ENCODE measurements around the gene RUFY3. TPM values are rescaled to one million over a fixed set of nuclear protein-coding genes. Genes with fewer than 3 reads are reported as not detected.

Gene RUFY3
- total RNA-seq, 1 donor from 2014 or later: 11.7 TPM

GRCh38 chr4:70793626-70794025 is 71.9 kb downstream of the RUFY3 start:
- peaks cover 28 to 47% of the 10 kb centered on the region in 2 donors for H3K36me3 ChIP-seq
- H3K4me1 ChIP-seq: no peaks in the 10 kb centered on the region
- no peaks in the 10 kb centered on the region for H3K9me3 ChIP-seq
- no peak for TF ChIP-seq CTCF (IDR thresholded peaks at IDR 0.05)
- DNase-seq (ENCODE audit: low spot score in 2 of 2): no peak
- H3K27ac ChIP-seq: no peak overlapping the region
- intact Hi-C loops (cut with DNase I): no loop called here
- H3K4me3 ChIP-seq: no peak overlapping the region
- no peaks in the 10 kb centered on the region for H3K27me3 ChIP-seq

GRCh38 chr4:70801265-70801809 is 79.6 kb downstream of the RUFY3 start:
- no peaks in the 10 kb centered on the region for H3K9me3 ChIP-seq
- intact Hi-C loops (cut with DNase I): no loop called here
- H3K4me1 ChIP-seq: no peaks in the 10 kb centered on the region
- no peak for TF ChIP-seq CTCF (IDR thresholded peaks at IDR 0.05)
- DNase-seq (ENCODE audit: low spot score in 2 of 2): no peak
- H3K27me3 ChIP-seq: no peaks in the 10 kb centered on the region
- H3K36me3 ChIP-seq: peaks cover 2 to 38% of the 10 kb centered on the region in 2 donors
- H3K4me3 ChIP-seq: no peak overlapping the region
- H3K27ac ChIP-seq: no peak overlapping the region

GRCh38 chr4:70802928-70803580 is 81.3 kb downstream of the RUFY3 start:
- H3K27ac ChIP-seq: no peak overlapping the region
- TF ChIP-seq CTCF (IDR thresholded peaks at IDR 0.05): no peak
- H3K9me3 ChIP-seq: no peaks in the 10 kb centered on the region
- DNase-seq (ENCODE audit: low spot score in 2 of 2): no peak
- no peaks in the 10 kb centered on the region for H3K4me1 ChIP-seq
- intact Hi-C loops (cut with DNase I): no loop called here
- peaks cover 8 to 37% of the 10 kb centered on the region in 2 donors for H3K36me3 ChIP-seq
- no peaks in the 10 kb centered on the region for H3K27me3 ChIP-seq
- H3K4me3 ChIP-seq: no peak overlapping the region

GRCh38 chr4:70808151-70808550 is 86.4 kb downstream of the RUFY3 start:
- peaks cover 8 to 20% of the 10 kb centered on the region in 2 donors for H3K36me3 ChIP-seq
- H3K4me3 ChIP-seq: no peak overlapping the region

GRCh38 chr4:70815370-70815769 is 93.6 kb downstream of the RUFY3 start:
- intact Hi-C loops (cut with DNase I): no loop called here
- Histone ChIP-seq H3K4me1 (no peaks in the 10 kb centered on the region), H3K27me3 (no peaks in the 10 kb centered on the region), H3K9me3 (no peaks in the 10 kb centered on the region), H3K4me3 (no peak overlapping the region), H3K36me3 (peaks cover 11 to 26% of the 10 kb centered on the region in 2 donors), H3K27ac (no peak overlapping the region)
- no peak for DNase-seq (ENCODE audit: low spot score in 2 of 2)
- no peak for TF ChIP-seq CTCF (IDR thresholded peaks at IDR 0.05)

More at GRCh38 chr4:70808151-70808550, 86.4 kb downstream of the RUFY3 start:
- H3K27me3 ChIP-seq: no peaks in the 10 kb centered on the region
- H3K27ac ChIP-seq: no peak overlapping the region
- no peak for TF ChIP-seq CTCF (IDR thresholded peaks at IDR 0.05)
- no peaks in the 10 kb centered on the region for H3K9me3 ChIP-seq
- DNase-seq (ENCODE audit: low spot score in 2 of 2): no peak
- intact Hi-C loops (cut with DNase I): no loop called here
- H3K4me1 ChIP-seq: no peaks in the 10 kb centered on the region

All from ascending aorta (tissue), 2 donors.